Smooth muscle cell (in vitro differentiated cells): ENCODE data around the gene CTSF. TPM values are rescaled to one million over a fixed set of nuclear protein-coding genes. Genes with fewer than 3 reads are reported as not detected.

Source experiments
- DNase-seq: peaks from one replicate; lab custom pipeline; 2025; ENCODE audit not compliant: unreplicated experiment; lab: John Stamatoyannopoulos, UW
- H2AFZ ChIP-seq: fragments of 200-600 bp; sonication (generic); 2 replicates; pipeline ENCODE4 v1.6.0; 2016; ENCODE audit warnings: antibody characterized with exemption, low read depth, mild to moderate bottlenecking
- H3F3A ChIP-seq: fragments of 200-600 bp; sonication (generic); 2 replicates; pipeline ENCODE4 v1.6.0; 2017; ENCODE audit warnings: antibody characterized with exemption, low read depth
- H3K27ac ChIP-seq: fragments of 200-600 bp; sonication (generic); 2 replicates; pipeline ENCODE4 v1.5.1; 2016; ENCODE audit warnings: low read depth, mild to moderate bottlenecking
- H3K27me3 ChIP-seq: fragments of 200-600 bp; sonication (generic); 2 replicates; pipeline ENCODE4 v1.6.1; 2016; ENCODE audit warnings: low read depth, mild to moderate bottlenecking
- H3K36me3 ChIP-seq: fragments of 200-600 bp; sonication (generic); 2 replicates; pipeline ENCODE4 v1.5.1; 2016; ENCODE audit warnings: low read depth
- H3K4me1 ChIP-seq: fragments of 200-600 bp; sonication (generic); 2 replicates; pipeline ENCODE4 v1.5.1; 2016; ENCODE audit warnings: low read depth
- H3K4me2 ChIP-seq: fragments of 200-600 bp; sonication (generic); 2 replicates; pipeline ENCODE4 v1.6.0; 2016; ENCODE audit warnings: mild to moderate bottlenecking
- H3K4me3 ChIP-seq: fragments of 200-600 bp; sonication (generic); 2 replicates; pipeline ENCODE4 v1.5.1; 2016; ENCODE audit warnings: mild to moderate bottlenecking
- H3K79me2 ChIP-seq: fragments of 200-600 bp; sonication (generic); 2 replicates; pipeline ENCODE4 v1.6.0; 2016; ENCODE audit warnings: low read depth, mild to moderate bottlenecking
- H3K9ac ChIP-seq: fragments of 200-600 bp; sonication (generic); 2 replicates; pipeline ENCODE4 v1.6.0; 2016; ENCODE audit warnings: low read depth
- H3K9me3 ChIP-seq: fragments of 200-600 bp; sonication (generic); replicated peaks from 2 replicates; pipeline ENCODE4 v1.5.1; 2016; ENCODE audit warnings: low read depth
- H4K20me1 ChIP-seq: fragments of 200-600 bp; sonication (generic); 2 replicates; pipeline ENCODE4 v1.6.0; 2016; ENCODE audit warnings: low read depth
- WGBS: methylation state at CpG from one replicate; pipeline ENCODE4 v1.1.7; 2016; ENCODE audit warnings: low lambda C conversion rate; 5-methylcytosine and 5-hydroxymethylcytosine counted together
- polyA plus RNA-seq: library from polyadenylated mRNA; unstranded; fragments of >200 nt; fragmentation: Nextera tagmentation; extraction: Ambion mirVana; gene quantifications from 2 replicates; pipeline ENCODE4 v1.2.1, GENCODE V29; 2016
- total RNA-seq: library from RNA; depleted of rRNA; stranded (reverse); fragments of >200 nt; gene quantifications from 2 replicates; pipeline ENCODE4 v1.2.3, GENCODE V29; 2014
- TF ChIP-seq, protein P1 (sequence below): fragments of 200-600 bp; sonication (generic); IDR thresholded peaks from 2 replicates; pipeline ENCODE4 v1.5.1; 2017; ENCODE audit warnings: borderline replicate concordance, mild to moderate bottlenecking, antibody characterized with exemption; ENCODE audit not compliant: insufficient read depth, poor library complexity, severe bottlenecking

Gene CTSF
- total and polyA plus RNA-seq, 2 experiments from 2014 or later, result 0.45 to 0.62 TPM

DNA sequence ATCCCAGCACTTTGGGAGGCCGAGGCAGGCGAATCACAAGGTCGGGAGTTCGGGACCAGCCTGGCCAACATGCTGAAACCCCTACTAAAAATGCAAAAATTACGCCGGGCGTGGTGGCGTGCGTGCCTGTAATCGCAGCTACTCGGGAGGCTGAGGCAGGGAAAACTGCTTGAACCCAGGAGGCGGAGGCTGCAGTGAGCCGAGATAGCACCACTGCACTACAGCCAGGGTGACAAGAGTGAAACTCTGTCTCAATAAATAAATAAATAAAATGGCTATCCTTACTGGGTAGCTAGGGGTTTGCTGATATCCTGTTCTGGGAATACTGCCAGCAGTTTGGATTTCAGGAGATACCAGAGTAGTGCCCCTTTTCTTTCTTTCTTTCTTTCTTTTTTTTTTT, 45.7 kb upstream of the CTSF start:
- no peak overlapping the region for H3K27ac ChIP-seq
- H3K4me1 ChIP-seq, result peaks cover 20% of the 10 kb centered on the region
- no peaks in the 10 kb centered on the region for H3K9me3 ChIP-seq
- H3F3A ChIP-seq, result peaks cover 24% of the 10 kb centered on the region
- H3K4me2 ChIP-seq, result no peak overlapping the region
- 90% methylated on average over 13 of the region's 13 CpGs for WGBS
- H2AFZ ChIP-seq, result no peak overlapping the region
- no peak for DNase-seq
- peaks cover 25% of the 10 kb centered on the region for H3K79me2 ChIP-seq
- H3K4me3 ChIP-seq, result no peak overlapping the region
- no peaks in the 10 kb centered on the region for H3K36me3 ChIP-seq
- no peak overlapping the region for H3K9ac ChIP-seq
- TF ChIP-seq, protein P1, sequence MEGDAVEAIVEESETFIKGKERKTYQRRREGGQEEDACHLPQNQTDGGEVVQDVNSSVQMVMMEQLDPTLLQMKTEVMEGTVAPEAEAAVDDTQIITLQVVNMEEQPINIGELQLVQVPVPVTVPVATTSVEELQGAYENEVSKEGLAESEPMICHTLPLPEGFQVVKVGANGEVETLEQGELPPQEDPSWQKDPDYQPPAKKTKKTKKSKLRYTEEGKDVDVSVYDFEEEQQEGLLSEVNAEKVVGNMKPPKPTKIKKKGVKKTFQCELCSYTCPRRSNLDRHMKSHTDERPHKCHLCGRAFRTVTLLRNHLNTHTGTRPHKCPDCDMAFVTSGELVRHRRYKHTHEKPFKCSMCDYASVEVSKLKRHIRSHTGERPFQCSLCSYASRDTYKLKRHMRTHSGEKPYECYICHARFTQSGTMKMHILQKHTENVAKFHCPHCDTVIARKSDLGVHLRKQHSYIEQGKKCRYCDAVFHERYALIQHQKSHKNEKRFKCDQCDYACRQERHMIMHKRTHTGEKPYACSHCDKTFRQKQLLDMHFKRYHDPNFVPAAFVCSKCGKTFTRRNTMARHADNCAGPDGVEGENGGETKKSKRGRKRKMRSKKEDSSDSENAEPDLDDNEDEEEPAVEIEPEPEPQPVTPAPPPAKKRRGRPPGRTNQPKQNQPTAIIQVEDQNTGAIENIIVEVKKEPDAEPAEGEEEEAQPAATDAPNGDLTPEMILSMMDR, result no peak
- H4K20me1 ChIP-seq, result peaks cover 23% of the 10 kb centered on the region
- H3K27me3 ChIP-seq, result no peaks in the 10 kb centered on the region

DNA sequence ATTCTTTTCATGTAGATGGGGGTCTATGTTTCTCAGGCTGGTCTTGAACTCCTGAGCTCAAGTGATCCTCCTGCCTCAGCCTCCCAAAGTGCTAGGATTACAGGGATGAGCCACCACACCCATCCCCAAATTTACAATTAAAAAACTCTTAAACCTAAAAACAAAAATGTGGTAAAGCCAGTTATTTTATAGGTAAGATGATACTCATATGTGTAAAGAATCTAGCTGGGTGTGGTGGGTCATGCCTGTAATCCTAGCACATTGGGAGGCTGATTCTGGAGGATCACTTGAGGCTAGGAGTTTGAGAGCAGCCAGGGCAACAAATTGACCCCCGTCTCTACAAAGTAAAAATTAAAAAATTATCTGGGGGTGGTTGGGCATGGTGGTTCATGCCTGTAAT, 44.1 kb upstream of the CTSF start:
- H3K4me2 ChIP-seq, result no peak overlapping the region
- H3F3A ChIP-seq, result peaks cover 10% of the 10 kb centered on the region
- H3K4me1 ChIP-seq, result peaks cover 7% of the 10 kb centered on the region
- H4K20me1 ChIP-seq, result peaks cover 7% of the 10 kb centered on the region
- WGBS, result 96% methylated on average over 1 of the region's 1 CpG
- peaks cover 9% of the 10 kb centered on the region for H3K79me2 ChIP-seq
- H3K4me3 ChIP-seq, result no peak overlapping the region
- H3K36me3 ChIP-seq, result no peaks in the 10 kb centered on the region
- H3K9ac ChIP-seq, result no peak overlapping the region
- H3K27me3 ChIP-seq, result no peaks in the 10 kb centered on the region
- H3K27ac ChIP-seq, result no peak overlapping the region
- no peak for DNase-seq
- H2AFZ ChIP-seq, result no peak overlapping the region
- no peaks in the 10 kb centered on the region for H3K9me3 ChIP-seq
- TF ChIP-seq, protein P1, result no peak

DNA sequence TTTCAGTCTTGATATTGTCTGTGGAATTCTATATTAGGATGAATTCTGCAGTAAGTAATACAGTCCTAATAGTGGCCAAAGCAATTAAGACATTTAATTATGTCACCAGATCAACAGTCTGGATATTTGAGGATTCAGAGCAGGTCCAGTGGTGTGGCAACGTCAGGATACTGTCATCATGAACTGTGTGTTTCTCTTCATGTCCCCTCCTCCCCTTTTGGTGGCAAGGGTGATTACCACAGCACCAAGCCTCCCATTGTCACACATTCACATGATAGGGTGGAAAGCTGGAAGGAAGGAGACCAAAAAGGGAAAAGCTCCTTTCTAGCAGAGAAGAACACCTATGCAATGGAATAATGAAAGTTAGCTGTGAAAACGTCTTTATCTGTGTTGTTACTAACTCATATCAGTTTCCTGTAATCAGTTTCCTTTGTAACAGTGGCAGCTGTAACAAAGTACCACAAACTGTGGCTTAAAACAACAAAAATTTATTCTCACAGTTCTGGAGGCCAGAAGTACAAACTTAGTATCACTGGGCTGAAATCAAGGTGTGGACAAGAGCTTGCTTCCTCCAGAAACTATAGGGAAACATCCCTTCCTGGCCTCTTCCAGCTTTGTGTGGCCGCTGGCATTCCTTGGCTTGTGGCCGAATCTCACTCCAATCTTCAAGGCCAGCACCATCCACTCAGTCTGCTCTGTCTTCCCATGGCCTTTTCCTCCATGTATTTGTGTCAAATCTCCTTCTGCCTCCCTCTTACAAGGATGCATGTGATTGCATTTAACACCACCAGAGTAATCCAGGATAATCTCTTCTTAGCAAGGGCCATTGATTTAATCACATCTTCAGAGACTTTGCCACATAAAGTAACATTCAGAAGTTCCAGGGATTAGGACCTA, 41.6 kb upstream of the CTSF start:
- no peak overlapping the region for H3K27ac ChIP-seq
- no peaks in the 10 kb centered on the region for H3F3A ChIP-seq
- no peak overlapping the region for H3K9ac ChIP-seq
- TF ChIP-seq, protein P1, result no peak
- WGBS, result 89% methylated on average over 4 of the region's 4 CpGs
- no peaks in the 10 kb centered on the region for H3K79me2 ChIP-seq
- DNase-seq, result no peak
- no peak overlapping the region for H3K4me2 ChIP-seq
- H3K27me3 ChIP-seq, result no peaks in the 10 kb centered on the region
- H4K20me1 ChIP-seq, result no peaks in the 10 kb centered on the region
- no peak overlapping the region for H3K4me3 ChIP-seq
- no peaks in the 10 kb centered on the region for H3K36me3 ChIP-seq
- no peak overlapping the region for H2AFZ ChIP-seq
- no peaks in the 10 kb centered on the region for H3K9me3 ChIP-seq
- no peaks in the 10 kb centered on the region for H3K4me1 ChIP-seq
